ENCODE results near the gene CORO1C. TPM values are rescaled to one million over a fixed set of nuclear protein-coding genes. Genes with fewer than 3 reads are reported as not detected.
A peak's percentile ranks its signal among the peaks of the same experiment; 100 is the strongest.
"Not testable (repeated sequence)": the region's sequence is repeated elsewhere in the genome, so short reads cannot be mapped to it uniquely, and the experiment has no call there.

Gene CORO1C
- total RNA-seq, 1 donor from 2014 or later: 74.7 TPM

GRCh38 chr12:108630481-108631207 is 100.7 kb downstream of the CORO1C start:
- peak; percentile 70 for DNase-seq (ENCODE audit: low spot score)
- intact Hi-C loops (cut with DNase I): no loop called here

- peak; percentile 78 for DNase-seq (ENCODE audit: low spot score)
- intact Hi-C loops (cut with DNase I): no loop called here
Observed at GRCh38 chr12:108629824-108630476, 101.4 kb downstream of the CORO1C start.

GRCh38 chr12:108629151-108629550 is 102.2 kb downstream of the CORO1C start:
- intact Hi-C loops (cut with DNase I): no loop called here
- DNase-seq (ENCODE audit: low spot score): no peak

- intact Hi-C loops (cut with DNase I): no loop called here
- DNase-seq (ENCODE audit: low spot score): no peak
Observed at GRCh38 chr12:108627134-108627920, 104.0 kb downstream of the CORO1C start.

- intact Hi-C loops (cut with DNase I): no loop called here
- no peak for DNase-seq (ENCODE audit: low spot score)
Observed at GRCh38 chr12:108625228-108625627, 106.1 kb downstream of the CORO1C start.

GRCh38 chr12:108623577-108623976 is 107.7 kb downstream of the CORO1C start:
- DNase-seq (ENCODE audit: low spot score): no peak

GRCh38 chr12:108622921-108623514 is 108.3 kb downstream of the CORO1C start:
- intact Hi-C loops (cut with DNase I): no loop called here

More at GRCh38 chr12:108623577-108623976, 107.7 kb downstream of the CORO1C start:
- intact Hi-C loops (cut with DNase I): no loop called here

GRCh38 chr12:108622421-108622820 is 108.9 kb downstream of the CORO1C start:
- intact Hi-C loops (cut with DNase I): no loop called here
- DNase-seq (ENCODE audit: low spot score): no peak

More at GRCh38 chr12:108622921-108623514, 108.3 kb downstream of the CORO1C start:
- no peak for DNase-seq (ENCODE audit: low spot score)

GRCh38 chr12:108621161-108621560 is 110.2 kb downstream of the CORO1C start:
- intact Hi-C loops (cut with DNase I): no loop called here
- DNase-seq (ENCODE audit: low spot score): no peak

- intact Hi-C loops (cut with DNase I): no loop called here
- DNase-seq (ENCODE audit: low spot score): no peak
Observed at GRCh38 chr12:108620236-108620879, 111.0 kb downstream of the CORO1C start.

GRCh38 chr12:108619369-108620160 is 111.8 kb downstream of the CORO1C start:
- intact Hi-C loops (cut with DNase I): loop anchor here (2.0 to 10.0 kb wide), 2 partner anchors 49 to 105 kb away; partner anchors contain the start of gene FICD
- no peak for DNase-seq (ENCODE audit: low spot score)

- DNase-seq (ENCODE audit: low spot score): not testable (repeated sequence)
- intact Hi-C loops (cut with DNase I): loop anchor here (1.0 to 10.0 kb wide), 3 partner anchors 48 to 104 kb away; partner anchors contain the start of gene FICD
Observed at GRCh38 chr12:108618953-108619274, 112.4 kb downstream of the CORO1C start.

- intact Hi-C loops (cut with DNase I): loop anchor here (1.0 to 10.0 kb wide), 3 partner anchors 48 to 104 kb away; partner anchors contain the start of gene FICD
- peak; percentile 88 for DNase-seq (ENCODE audit: low spot score)
Observed at GRCh38 chr12:108618079-108618952, 113.0 kb downstream of the CORO1C start.

- no peak for DNase-seq (ENCODE audit: low spot score)
- intact Hi-C loops (cut with DNase I): loop anchor here (10.0 kb wide), 1 partner anchor 102 kb away; the partner anchor contains the start of gene FICD
Observed at GRCh38 chr12:108616941-108617858, 114.1 kb downstream of the CORO1C start.

GRCh38 chr12:108616359-108616758 is 115.0 kb downstream of the CORO1C start:
- intact Hi-C loops (cut with DNase I): loop anchor here (10.0 kb wide), 1 partner anchor 102 kb away; the partner anchor contains the start of gene FICD
- DNase-seq (ENCODE audit: low spot score): no peak

- no peak for DNase-seq (ENCODE audit: low spot score)
- intact Hi-C loops (cut with DNase I): loop anchor here (10.0 kb wide), 1 partner anchor 101 kb away; the partner anchor contains the start of gene FICD
Observed at GRCh38 chr12:108615918-108616317, 115.4 kb downstream of the CORO1C start.
